ENCODE results near the gene WDFY1.

DNA sequence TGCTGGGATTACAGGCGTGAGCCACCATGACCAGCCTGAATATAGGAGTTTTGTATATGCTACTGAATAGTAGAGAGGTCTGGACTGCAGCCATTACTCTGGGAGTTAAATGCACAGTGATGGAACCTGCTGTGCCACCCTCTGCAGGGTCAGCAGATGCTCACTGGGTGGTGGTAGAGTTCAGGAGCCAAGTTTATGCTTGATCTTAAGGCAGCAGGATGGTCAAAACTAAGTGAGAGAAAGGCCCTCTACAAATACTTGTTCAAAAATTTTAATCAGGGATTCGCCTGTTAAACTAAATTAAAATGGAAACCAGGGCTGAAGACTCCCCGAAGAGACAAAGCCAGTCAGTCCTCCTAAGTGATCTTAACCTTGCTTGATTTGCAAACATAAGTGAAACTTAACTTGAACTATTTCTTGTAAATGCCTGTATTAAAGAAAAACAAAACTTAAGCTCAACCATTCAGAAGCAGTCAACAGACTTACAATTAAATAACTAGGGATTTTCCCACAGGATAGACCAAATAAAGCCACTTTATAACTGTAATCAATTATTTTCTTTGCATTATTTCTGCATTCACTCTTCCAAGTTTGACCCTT lies 4.2 kb upstream of the WDFY1 start:
- TF ChIP-seq CTCF (IDR thresholded peaks at IDR 0.05) (no peak), POLR2A (IDR thresholded peaks at IDR 0.05) (no peak)
